CD4-positive, alpha-beta T cell treated with Interleukin-15 for 1 hour (primary cell): ENCODE measurements around the gene SF1.
"Not testable (repeated sequence)": the region's sequence is repeated elsewhere in the genome, so short reads cannot be mapped to it uniquely, and the experiment has no call there.

ENCODE experiments used
- DNase-seq: peaks from one replicate; pipeline ENCODE4 v3.0.0-alpha.2; 2020

Gene SF1

GRCh38 chr11:64778473-64779298 lies at the start of gene SF1:
Gene SF1, minus strand, starts transcription at chr11:64778542. Its CDS starts 150 bp downstream, at chr11:64778392.
- DNase-seq = peak; percentile 100

- no peak for DNase-seq
Measured at GRCh38 chr11:64827451-64827839, 49.1 kb upstream of the SF1 start.

GRCh38 chr11:64826578-64827450 lies 48.5 kb upstream of the SF1 start:
- DNase-seq = no peak

GRCh38 chr11:64826062-64826461 lies 47.7 kb upstream of the SF1 start:
- DNase-seq = no peak

- no peak for DNase-seq
Measured at GRCh38 chr11:64823568-64824119, 45.3 kb upstream of the SF1 start.

- no peak for DNase-seq
Measured at GRCh38 chr11:64817476-64817875, 39.1 kb upstream of the SF1 start.

GRCh38 chr11:64815433-64815832 lies 37.1 kb upstream of the SF1 start:
- DNase-seq = not testable (repeated sequence)

- no peak for DNase-seq
Measured at GRCh38 chr11:64814712-64815187, 36.4 kb upstream of the SF1 start.

- DNase-seq = no peak
Measured at GRCh38 chr11:64813826-64814225, 35.5 kb upstream of the SF1 start.

GRCh38 chr11:64810891-64811272 lies 32.5 kb upstream of the SF1 start:
- DNase-seq = no peak

- DNase-seq = peak; percentile 81
Measured at GRCh38 chr11:64810271-64810890, 32.0 kb upstream of the SF1 start, which contains the start of gene MEN1. Gene MEN1, minus strand, starts transcription at chr11:64810551. Its CDS starts 442 bp downstream, at chr11:64810109.

GRCh38 chr11:64809781-64810241 lies 31.5 kb upstream of the SF1 start:
- no peak for DNase-seq

- no peak for DNase-seq
Measured at GRCh38 chr11:64805481-64805880, 27.1 kb upstream of the SF1 start.

- no peak for DNase-seq
Measured at GRCh38 chr11:64804346-64805210, 26.2 kb upstream of the SF1 start.

- no peak for DNase-seq
Measured at GRCh38 chr11:64803846-64804345, 25.6 kb upstream of the SF1 start.

- DNase-seq = peak; percentile 88
Measured at GRCh38 chr11:64803158-64803845, 25.0 kb upstream of the SF1 start, which contains the start of gene MAP4K2. Gene MAP4K2, minus strand, starts transcription at chr11:64803214. Its CDS starts 65 bp downstream, at chr11:64803149.

- peak; percentile 47 for DNase-seq
Measured at GRCh38 chr11:64802370-64803157, 24.2 kb upstream of the SF1 start.

GRCh38 chr11:64801561-64802369 lies 23.4 kb upstream of the SF1 start:
- DNase-seq = no peak

- DNase-seq = no peak
Measured at GRCh38 chr11:64801158-64801464, 22.8 kb upstream of the SF1 start.
